Loucy (cell line): ENCODE data around the gene CD3G.

Experiments used
- EZH2phosphoT487 ChIP-seq: fragments of 200-600 bp; IDR thresholded peaks from 2 replicates; pipeline ENCODE4 v1.6.1; 2018; ENCODE audit warnings: antibody characterized with exemption, mild to moderate bottlenecking, moderate library complexity, borderline replicate concordance
- TF ChIP-seq, protein P1 (sequence below): fragments of 200-600 bp; sonication (generic); conservative IDR thresholded peaks from 2 replicates; pipeline ENCODE4 v1.5.1; 2014; ENCODE audit warnings: mild to moderate bottlenecking, antibody characterized with exemption, low read length

DNA sequence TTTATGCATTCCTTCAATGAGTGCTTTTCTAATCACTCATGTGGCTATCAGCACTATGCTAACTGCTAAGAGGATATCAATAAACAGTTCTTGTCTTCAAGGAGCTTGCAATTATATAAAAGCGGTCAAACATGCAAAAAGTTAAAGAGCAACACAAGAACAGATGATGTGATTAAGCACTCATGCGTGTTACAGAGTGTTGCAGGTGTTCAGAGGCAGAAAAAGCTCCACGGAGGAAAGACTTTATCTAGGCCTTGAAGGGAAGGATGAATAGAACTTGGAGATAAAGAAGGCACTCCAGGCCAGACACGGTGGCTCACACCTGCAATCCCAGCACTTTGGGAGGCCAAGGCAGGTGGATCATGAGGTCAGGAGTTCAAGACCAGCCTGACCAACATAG is 26.0 kb upstream of the CD3G start:
- TF ChIP-seq, protein P1, sequence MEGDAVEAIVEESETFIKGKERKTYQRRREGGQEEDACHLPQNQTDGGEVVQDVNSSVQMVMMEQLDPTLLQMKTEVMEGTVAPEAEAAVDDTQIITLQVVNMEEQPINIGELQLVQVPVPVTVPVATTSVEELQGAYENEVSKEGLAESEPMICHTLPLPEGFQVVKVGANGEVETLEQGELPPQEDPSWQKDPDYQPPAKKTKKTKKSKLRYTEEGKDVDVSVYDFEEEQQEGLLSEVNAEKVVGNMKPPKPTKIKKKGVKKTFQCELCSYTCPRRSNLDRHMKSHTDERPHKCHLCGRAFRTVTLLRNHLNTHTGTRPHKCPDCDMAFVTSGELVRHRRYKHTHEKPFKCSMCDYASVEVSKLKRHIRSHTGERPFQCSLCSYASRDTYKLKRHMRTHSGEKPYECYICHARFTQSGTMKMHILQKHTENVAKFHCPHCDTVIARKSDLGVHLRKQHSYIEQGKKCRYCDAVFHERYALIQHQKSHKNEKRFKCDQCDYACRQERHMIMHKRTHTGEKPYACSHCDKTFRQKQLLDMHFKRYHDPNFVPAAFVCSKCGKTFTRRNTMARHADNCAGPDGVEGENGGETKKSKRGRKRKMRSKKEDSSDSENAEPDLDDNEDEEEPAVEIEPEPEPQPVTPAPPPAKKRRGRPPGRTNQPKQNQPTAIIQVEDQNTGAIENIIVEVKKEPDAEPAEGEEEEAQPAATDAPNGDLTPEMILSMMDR: no peak
- no peak for TF ChIP-seq EZH2phosphoT487
